Thoracic aorta endothelial cell (primary cell): ENCODE data around the gene KDM7A. TPM values are rescaled to one million over a fixed set of nuclear protein-coding genes. Genes with fewer than 3 reads are reported as not detected.

Experiments used
- small RNA-seq: library from RNA; depleted of rRNA; stranded (forward); fragments of <200 nt; gene quantifications from one replicate; pipeline ENCODE3, GENCODE V24; 2012
- total RNA-seq: library from RNA; depleted of rRNA; stranded (reverse); fragments of >200 nt; gene quantifications from 2 replicates; pipeline ENCODE4 v1.2.3, GENCODE V29; 2012

The KDM7A gene
- 9.5 and 9.6 TPM in 2 replicates for total RNA-seq

GRCh38 chr7:140176811-140177702, at the start of gene KDM7A:
Gene KDM7A (minus strand): TSS chr7:140176983. CDS start chr7:140176937, 46 bp downstream.

GRCh38 chr7:140062528-140063299, 114.1 kb downstream of the KDM7A start, which contains the start of gene PARP12:
Gene PARP12 (minus strand): TSS chr7:140062951. CDS start chr7:140062847, 104 bp downstream.

Small RNA genes lying within 50 kb of the gene (small RNA-seq; reads per million reads assigned to genes)
- not detected for gene RF00019
- gene RNU6-797P: not detected

Other genes starting within 250 kb of the KDM7A start
- gene PARP12, start 114.0 kb downstream of the KDM7A start, total RNA-seq: 44.5 and 59.9 TPM in 2 replicates
- gene SLC37A3, start 221.5 kb upstream of the KDM7A start, total RNA-seq: 48.0 and 56.1 TPM in 2 replicates
- gene RAB19, start 227.1 kb upstream of the KDM7A start, total RNA-seq: not detected in 2 replicates